Loucy (cell line): Measurements from ENCODE around the gene LIX1.

Source experiments
- H2AFZ ChIP-seq: fragments of 200-600 bp; sonication (generic); 2 replicates; pipeline ENCODE4 v1.6.0; 2016; ENCODE audit warnings: antibody characterized with exemption, mild to moderate bottlenecking, low read length, moderate library complexity
- H3F3A ChIP-seq: fragments of 200-600 bp; 2 replicates; pipeline ENCODE4 v1.6.0; 2016; ENCODE audit warnings: antibody characterized with exemption, low read depth, mild to moderate bottlenecking
- H3K27me3 ChIP-seq: fragments of 200-600 bp; sonication (generic); 2 replicates; pipeline ENCODE4 v1.6.1; 2014; ENCODE audit warnings: low read length, mild to moderate bottlenecking; ENCODE audit not compliant: insufficient read depth, poor library complexity, severe bottlenecking
- H3K36me3 ChIP-seq: fragments of 200-600 bp; sonication (generic); 2 replicates; pipeline ENCODE4 v1.6.1; 2016; ENCODE audit warnings: low read length; ENCODE audit not compliant: insufficient read depth
- H3K4me1 ChIP-seq: fragments of 200-600 bp; sonication (generic); 2 replicates; pipeline ENCODE4 v1.5.1; 2014; ENCODE audit warnings: low read length, mild to moderate bottlenecking; ENCODE audit not compliant: insufficient read depth, poor library complexity, severe bottlenecking
- H3K4me2 ChIP-seq: fragments of 200-600 bp; sonication (generic); 2 replicates; pipeline ENCODE4 v1.6.0; 2014; ENCODE audit warnings: antibody characterized with exemption, low read length, low read depth, mild to moderate bottlenecking; ENCODE audit not compliant: poor library complexity, severe bottlenecking
- H3K4me3 ChIP-seq: fragments of 200-600 bp; sonication (generic); 2 replicates; pipeline ENCODE4 v1.5.1; 2014; ENCODE audit warnings: low read length, mild to moderate bottlenecking, mixed read lengths; ENCODE audit not compliant: poor library complexity, severe bottlenecking
- H3K79me2 ChIP-seq: fragments of 200-600 bp; sonication (generic); 2 replicates; pipeline ENCODE4 v1.6.1; 2014; ENCODE audit warnings: low read length; ENCODE audit not compliant: insufficient read depth
- H3K9ac ChIP-seq: fragments of 200-600 bp; sonication (generic); 2 replicates; pipeline ENCODE4 v1.6.0; 2014; ENCODE audit warnings: mild to moderate bottlenecking, low read depth, low read length, moderate library complexity; ENCODE audit not compliant: poor library complexity, severe bottlenecking
- H3K9me2 ChIP-seq: fragments of 200-600 bp; sonication (generic); replicated peaks from 2 replicates; pipeline ENCODE4 v1.6.1; 2016; ENCODE audit warnings: low read depth, low read length, mixed read lengths
- H3K9me3 ChIP-seq: fragments of 200-600 bp; sonication (generic); 2 replicates; pipeline ENCODE4 v1.6.1; 2014; ENCODE audit warnings: mild to moderate bottlenecking, antibody characterized with exemption, low read length, low read depth; ENCODE audit not compliant: insufficient read depth
- H4K20me1 ChIP-seq: fragments of 200-600 bp; sonication (generic); 2 replicates; pipeline ENCODE4 v1.6.0; 2014; ENCODE audit warnings: antibody characterized with exemption, low read length, mild to moderate bottlenecking; ENCODE audit not compliant: insufficient read depth, poor library complexity, severe bottlenecking
- CTCF ChIP-seq: fragments of 200-600 bp; sonication (generic); conservative IDR thresholded peaks from 2 replicates; pipeline ENCODE4 v1.5.1; 2014; ENCODE audit warnings: mild to moderate bottlenecking, antibody characterized with exemption, low read length
- EZH2phosphoT487 ChIP-seq: fragments of 200-600 bp; IDR thresholded peaks from 2 replicates; pipeline ENCODE4 v1.6.1; 2018; ENCODE audit warnings: antibody characterized with exemption, mild to moderate bottlenecking, moderate library complexity, borderline replicate concordance

Gene LIX1

GRCh38 chr5:97119007-97119390 is 23.4 kb downstream of the LIX1 start:
- TF ChIP-seq CTCF (no peak), EZH2phosphoT487 (no peak)
- H3K4me3 ChIP-seq, result no peak overlapping the region
- no peaks in the 10 kb centered on the region for H3K79me2 ChIP-seq
- peaks cover 8% of the 10 kb centered on the region for H3K4me1 ChIP-seq
- no peaks in the 10 kb centered on the region for H3K9me3 ChIP-seq
- peak overlapping the region; percentile 3; the same call in 1 of the 2 replicates for H2AFZ ChIP-seq
- H3K9me2 ChIP-seq, result no peaks in the 10 kb centered on the region
- H3K36me3 ChIP-seq, result no peaks in the 10 kb centered on the region
- H3K27me3 ChIP-seq, result no peaks in the 10 kb centered on the region
- no peak overlapping the region for H3K4me2 ChIP-seq
- H3K9ac ChIP-seq, result no peak overlapping the region
- H4K20me1 ChIP-seq, result no peaks in the 10 kb centered on the region
- no peaks in the 10 kb centered on the region for H3F3A ChIP-seq

- Histone ChIP-seq H3K4me3 (no peak overlapping the region), H3K36me3 (no peaks in the 10 kb centered on the region), H3K9me3 (no peaks in the 10 kb centered on the region), H3K9me2 (no peaks in the 10 kb centered on the region), H3K4me2 (no peak overlapping the region), H2AFZ (0 out of 2 replicates have a peak overlapping the region, but pooled peaks have one; percentile 3), H4K20me1 (no peaks in the 10 kb centered on the region), H3K27me3 (no peaks in the 10 kb centered on the region), H3K9ac (no peak overlapping the region), H3K79me2 (no peaks in the 10 kb centered on the region), H3K4me1 (peaks cover 8% of the 10 kb centered on the region), H3F3A (no peaks in the 10 kb centered on the region)
- TF ChIP-seq EZH2phosphoT487 (no peak), CTCF (no peak)
Measured at GRCh38 chr5:97118261-97119006, 24.0 kb downstream of the LIX1 start.

- no peaks in the 10 kb centered on the region for H3K27me3 ChIP-seq
- no peaks in the 10 kb centered on the region for H3K9me2 ChIP-seq
- TF ChIP-seq CTCF, result no peak
- H3K4me3 ChIP-seq, result no peak overlapping the region
- no peak overlapping the region for H3K4me2 ChIP-seq
- peaks cover 12% of the 10 kb centered on the region for H3K4me1 ChIP-seq
- H3K9ac ChIP-seq, result no peak overlapping the region
- H4K20me1 ChIP-seq, result no peaks in the 10 kb centered on the region
- no peaks in the 10 kb centered on the region for H3K79me2 ChIP-seq
- no peaks in the 10 kb centered on the region for H3K9me3 ChIP-seq
- no peaks in the 10 kb centered on the region for H3K36me3 ChIP-seq
- no peak overlapping the region for H2AFZ ChIP-seq
- no peaks in the 10 kb centered on the region for H3F3A ChIP-seq
Measured at GRCh38 chr5:97115932-97116331, 26.5 kb downstream of the LIX1 start.
